ENCODE results near the gene TRIM26.
A peak's percentile ranks its signal among the peaks of the same experiment; 100 is the strongest.
"Not testable (repeated sequence)": the region's sequence is repeated elsewhere in the genome, so short reads cannot be mapped to it uniquely, and the experiment has no call there.

TRIM26 gene

GRCh38 chr6:30169658-30170614 is 43.3 kb downstream of the TRIM26 start:
- DNase-seq (ENCODE audit: low read depth in 2 of 2), result no peak

DNA sequence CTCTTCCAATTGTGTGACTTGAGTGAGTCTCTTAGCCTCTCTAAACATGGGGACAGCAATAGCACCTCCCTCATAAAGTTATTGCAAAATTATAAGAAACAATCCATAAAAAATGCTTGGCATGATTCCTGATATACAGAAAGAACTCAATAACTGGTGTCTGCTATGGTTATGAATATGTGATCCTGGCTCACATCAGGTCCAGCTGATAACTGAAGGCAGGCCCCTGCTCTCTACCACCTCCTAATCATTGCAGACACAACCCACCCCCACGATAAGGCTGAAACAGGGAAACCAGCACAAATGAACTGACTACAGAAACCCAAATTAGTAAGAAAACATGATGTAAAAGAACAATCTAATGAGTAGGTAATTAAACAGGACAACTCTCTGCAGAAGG is 44.5 kb downstream of the TRIM26 start:
- DNase-seq (ENCODE audit: low read depth in 2 of 2), result no peak

DNA sequence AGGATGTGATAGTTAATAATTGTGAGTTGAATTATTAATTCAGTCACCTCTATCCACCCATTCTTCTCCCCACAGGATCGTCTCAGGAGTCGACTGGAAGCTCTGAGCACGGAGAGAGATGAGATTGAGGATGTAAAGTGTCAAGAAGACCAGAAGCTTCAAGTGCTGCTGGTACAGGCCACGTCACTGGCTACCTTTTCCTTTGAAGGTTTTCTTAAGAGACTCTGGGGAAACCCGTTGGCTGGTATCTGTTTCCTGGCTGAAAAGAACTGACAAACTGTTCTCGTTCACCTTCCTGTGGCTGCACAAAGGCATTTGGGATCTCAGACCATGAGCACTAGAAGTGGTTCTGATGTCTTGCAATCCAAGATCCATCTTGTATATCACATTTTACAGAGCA is 46.1 kb downstream of the TRIM26 start:
- no peak for DNase-seq (ENCODE audit: low read depth in 2 of 2)

DNA sequence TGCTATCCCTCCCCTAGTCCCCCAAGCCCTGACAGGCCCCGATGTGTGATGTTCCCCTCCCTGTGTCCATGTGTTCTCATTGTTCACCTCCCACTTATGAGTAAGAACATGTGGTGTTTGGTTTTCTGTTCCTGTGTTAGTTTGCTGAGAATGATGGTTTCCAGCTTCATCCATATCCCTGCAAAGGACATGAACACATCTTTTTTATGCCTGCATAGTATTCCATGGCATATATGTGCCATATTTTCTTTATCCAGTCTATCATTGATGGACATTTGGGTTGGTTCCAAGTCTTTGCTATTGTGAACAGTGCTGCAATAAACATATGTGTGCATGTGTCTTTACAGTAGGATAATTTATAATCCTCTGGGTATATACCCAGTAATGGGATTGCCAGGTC is 48.0 kb downstream of the TRIM26 start:
- not testable (repeated sequence) for DNase-seq (ENCODE audit: low read depth in 2 of 2)

DNA sequence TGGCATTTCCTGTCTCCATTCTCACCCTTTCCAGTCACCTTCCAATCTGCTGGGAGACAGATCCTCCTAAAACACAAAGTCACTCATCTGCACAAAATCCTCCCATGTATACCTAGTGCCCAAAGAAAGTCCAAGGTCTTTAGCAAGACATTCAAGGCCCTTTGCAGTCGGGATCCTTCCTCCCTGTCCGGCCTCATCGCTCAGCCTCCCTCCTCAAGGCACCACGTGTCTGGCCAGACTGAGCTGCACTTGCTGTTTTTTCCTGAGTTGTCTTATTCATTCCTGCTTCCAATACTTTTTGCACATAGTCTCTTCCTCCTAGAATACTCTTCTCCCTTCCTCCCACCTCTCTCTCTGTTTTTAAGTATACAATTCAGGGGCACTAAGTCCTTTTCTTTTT is 48.5 kb downstream of the TRIM26 start:
- no peak for DNase-seq (ENCODE audit: low read depth in 2 of 2)

DNA sequence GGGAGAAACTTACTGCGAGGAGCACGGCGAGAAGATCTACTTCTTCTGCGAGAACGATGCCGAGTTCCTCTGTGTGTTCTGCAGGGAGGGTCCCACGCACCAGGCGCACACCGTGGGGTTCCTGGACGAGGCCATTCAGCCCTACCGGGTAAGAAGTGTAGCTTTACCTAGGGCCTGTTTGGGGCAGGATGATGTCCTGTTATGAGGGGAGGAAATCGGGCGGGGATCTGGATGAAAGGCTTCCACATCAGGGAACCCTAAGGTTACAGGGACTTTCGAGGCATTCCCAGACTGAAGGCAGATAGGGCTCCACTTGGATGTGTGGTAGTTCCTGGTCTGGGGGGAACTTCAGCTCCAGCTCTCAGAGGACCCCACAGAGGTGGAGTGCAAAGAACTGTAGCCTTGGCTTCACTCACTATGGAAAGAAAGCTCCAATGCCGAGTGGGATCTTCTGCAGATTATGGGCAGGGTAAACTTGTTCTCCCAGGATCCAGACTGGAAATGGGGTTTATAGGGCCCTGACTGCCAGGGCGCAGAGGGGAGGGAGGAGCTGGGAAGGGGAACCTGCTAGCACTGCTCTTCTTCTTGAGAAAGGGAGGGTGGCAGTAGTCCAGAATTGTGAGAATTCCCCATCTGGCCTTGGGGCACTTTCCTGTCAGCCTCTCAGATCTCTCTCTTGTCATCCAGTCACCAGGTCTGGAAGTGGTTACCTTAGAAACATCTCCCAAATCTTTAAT is 49.1 kb downstream of the TRIM26 start:
- DNase-seq (ENCODE audit: low read depth in 2 of 2), result no peak

DNA sequence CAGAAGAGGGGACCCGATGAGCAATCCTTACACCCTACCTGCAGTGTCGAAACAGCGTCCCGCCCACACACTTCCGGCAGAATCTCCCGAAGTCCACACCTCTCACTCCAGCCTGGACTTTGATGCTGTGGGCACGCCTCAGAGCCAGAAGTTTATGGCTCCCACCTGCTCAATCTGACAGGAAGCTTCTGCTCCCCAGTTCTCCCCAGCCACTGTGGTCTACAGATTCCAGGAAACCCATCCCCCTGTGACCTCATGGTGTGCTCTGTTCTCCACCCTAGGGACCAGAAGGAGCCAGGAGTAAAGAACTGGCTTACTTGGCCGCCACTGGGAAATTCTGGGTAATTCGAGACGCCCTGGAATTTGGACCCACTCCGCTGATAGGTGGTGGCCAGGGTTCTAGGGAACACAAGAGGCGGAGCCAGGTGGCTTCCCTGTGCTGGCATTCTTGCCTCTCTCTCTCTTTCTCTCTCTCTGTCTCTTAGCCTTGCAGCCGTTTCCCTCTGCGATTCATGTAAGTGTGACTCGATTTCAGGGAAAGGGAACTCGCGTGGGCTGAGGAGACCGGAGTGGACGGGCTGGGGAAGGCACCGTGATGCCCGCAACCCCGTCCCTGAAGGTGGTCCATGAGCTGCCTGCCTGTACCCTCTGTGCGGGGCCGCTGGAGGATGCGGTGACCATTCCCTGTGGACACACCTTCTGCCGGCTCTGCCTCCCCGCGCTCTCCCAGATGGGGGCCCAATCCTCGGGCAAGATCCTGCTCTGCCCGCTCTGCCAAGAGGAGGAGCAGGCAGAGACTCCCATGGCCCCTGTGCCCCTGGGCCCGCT is 49.9 kb downstream of the TRIM26 start, which contains the start of gene TRIM15:
Gene TRIM15 (plus strand): TSS at position 457 of the 828 bp plus-strand sequence. CDS start 139 bp downstream, at position 596.
- DNase-seq (ENCODE audit: low read depth in 2 of 2), result peak; percentile 51 to 54

- DNase-seq (ENCODE audit: low read depth in 2 of 2), result no peak
These were observed 50.7 kb downstream of the TRIM26 start for GRCh38 chr6:30162265-30163089.

- DNase-seq (ENCODE audit: low read depth in 2 of 2), result no peak
These were observed 52.2 kb downstream of the TRIM26 start, which contains the start of gene TRIM10 for GRCh38 chr6:30160785-30161531. Gene TRIM10, minus strand, starts transcription at chr6:30161211. Its CDS starts 353 bp downstream, at chr6:30160858.

DNA sequence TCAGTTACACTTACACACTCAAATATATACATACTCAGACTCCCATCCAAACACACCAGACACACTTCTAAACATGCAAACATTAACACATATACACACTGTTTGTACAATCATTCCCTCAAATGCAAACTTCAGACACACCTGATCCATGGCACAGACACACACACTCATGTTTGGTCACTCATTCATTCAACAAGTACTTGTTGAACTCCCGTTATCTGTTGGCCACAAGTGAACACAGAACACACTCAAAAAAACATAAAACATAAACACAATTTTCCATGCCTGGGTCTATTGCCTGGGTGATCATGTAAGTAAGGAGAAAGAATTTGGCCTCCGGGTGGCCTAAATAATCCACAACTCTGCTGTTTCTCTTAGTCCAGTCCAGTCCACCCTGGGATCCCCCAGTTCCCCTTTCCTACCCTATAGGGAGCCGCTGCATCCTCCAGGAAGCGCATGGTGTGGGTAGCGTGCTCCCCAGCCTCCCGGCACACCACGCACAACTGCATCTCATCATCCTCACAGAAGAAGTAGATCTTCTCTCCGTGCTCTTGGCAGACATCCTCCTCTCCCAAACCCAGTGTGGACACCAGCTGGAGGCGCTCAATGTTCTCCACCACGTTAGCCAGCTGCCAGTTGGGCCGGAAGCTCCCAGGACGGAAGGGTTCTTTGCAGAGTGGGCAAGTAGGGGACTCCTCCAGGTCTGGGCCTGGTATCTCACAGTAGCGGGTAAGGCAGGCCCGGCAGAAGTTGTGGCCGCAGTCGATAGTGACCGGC is 53.0 kb downstream of the TRIM26 start:
- no peak for DNase-seq (ENCODE audit: low read depth in 2 of 2)

- DNase-seq (ENCODE audit: low read depth in 2 of 2), result peak in 1 of 2 donors; percentile 24
These were observed 54.6 kb downstream of the TRIM26 start for GRCh38 chr6:30158475-30159040.

GRCh38 chr6:30157999-30158398 is 55.2 kb downstream of the TRIM26 start:
- DNase-seq (ENCODE audit: low read depth in 2 of 2), result no peak

- no peak for DNase-seq (ENCODE audit: low read depth in 2 of 2)
These were observed 55.6 kb downstream of the TRIM26 start for GRCh38 chr6:30157581-30157980.

DNA sequence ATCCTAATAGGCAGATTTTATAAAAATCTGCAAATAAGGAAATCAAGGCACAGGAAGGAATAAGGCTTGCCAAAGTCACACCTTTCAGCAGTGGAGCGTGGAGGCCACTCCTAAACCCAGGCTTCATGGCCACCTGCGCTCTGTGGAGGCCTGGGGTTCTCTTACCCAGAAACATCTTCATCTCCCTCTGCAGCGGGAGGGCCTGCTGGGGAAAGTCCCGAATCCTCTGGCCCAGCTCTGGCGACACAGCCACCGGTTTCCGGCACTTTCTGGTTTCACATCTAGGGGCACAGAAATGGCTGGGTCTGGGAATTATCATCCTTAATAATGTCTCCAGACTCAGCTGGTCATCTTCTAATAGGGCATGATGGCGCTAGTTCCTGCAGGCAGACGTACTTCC is 56.4 kb downstream of the TRIM26 start:
- DNase-seq (ENCODE audit: low read depth in 2 of 2), result no peak

GRCh38 chr6:30156262-30156599 is 57.0 kb downstream of the TRIM26 start:
- DNase-seq (ENCODE audit: low read depth in 2 of 2), result no peak

- no peak for DNase-seq (ENCODE audit: low read depth in 2 of 2)
These were observed 57.5 kb downstream of the TRIM26 start for GRCh38 chr6:30155520-30156261.

- no peak for DNase-seq (ENCODE audit: low read depth in 2 of 2)
These were observed 58.3 kb downstream of the TRIM26 start for GRCh38 chr6:30154709-30155519.

All from stimulated activated CD8-positive, alpha-beta memory T cell treated with anti-CD3 and anti-CD28 coated beads, Interleukin-15, amount 100 ng/mL, for 48 hours (primary cell).